ENCODE results near the gene SPATA9. TPM values are rescaled to one million over a fixed set of nuclear protein-coding genes. Genes with fewer than 3 reads are reported as not detected.

The SPATA9 gene, protein sequence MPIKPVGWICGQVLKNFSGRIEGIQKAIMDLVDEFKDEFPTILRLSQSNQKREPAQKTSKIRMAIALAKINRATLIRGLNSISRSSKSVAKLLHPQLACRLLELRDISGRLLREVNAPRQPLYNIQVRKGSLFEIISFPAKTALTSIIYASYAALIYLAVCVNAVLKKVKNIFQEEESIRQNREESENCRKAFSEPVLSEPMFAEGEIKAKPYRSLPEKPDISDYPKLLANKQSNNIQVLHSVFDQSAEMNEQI
- polyA plus RNA-seq = not detected

DNA sequence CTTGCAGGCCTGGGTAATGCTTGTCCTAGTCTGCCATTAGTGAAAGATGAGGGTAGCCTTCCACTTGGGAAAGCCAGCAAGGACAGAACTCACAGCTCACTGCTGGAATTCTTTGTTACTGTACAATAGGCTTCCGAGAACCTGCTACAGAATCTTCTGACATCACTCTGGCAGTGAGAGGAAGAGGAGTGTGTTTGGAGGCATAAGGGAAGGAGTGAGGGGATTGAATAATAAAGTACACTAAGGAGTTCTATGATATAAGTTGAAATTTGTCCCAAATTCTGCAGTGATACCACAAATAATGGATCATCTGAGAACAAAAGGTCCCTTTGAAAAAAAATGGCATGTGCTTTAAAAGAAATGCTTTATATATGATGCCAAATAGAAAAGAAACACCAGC lies at the start of gene SPATA9:
Gene SPATA9, minus strand, starts transcription at position 101 of the 400 bp plus-strand sequence. CDS start 137 bp downstream, outside the sequence.
- peak within 1 kb of the TSS in 1 of 3 donors; percentile 21 for H3K27ac Mint-ChIP-seq
- peaks cover 13% of the 10 kb centered on the region for H3K27me3 Mint-ChIP-seq
- no peaks in the 10 kb centered on the region for H3K36me3 Mint-ChIP-seq
- no peak within 1 kb of the TSS for H3K4me3 Mint-ChIP-seq
- no peaks in the 10 kb centered on the region for H3K9me3 Mint-ChIP-seq
- H3K4me1 Mint-ChIP-seq = no peaks in the 10 kb centered on the region

DNA sequence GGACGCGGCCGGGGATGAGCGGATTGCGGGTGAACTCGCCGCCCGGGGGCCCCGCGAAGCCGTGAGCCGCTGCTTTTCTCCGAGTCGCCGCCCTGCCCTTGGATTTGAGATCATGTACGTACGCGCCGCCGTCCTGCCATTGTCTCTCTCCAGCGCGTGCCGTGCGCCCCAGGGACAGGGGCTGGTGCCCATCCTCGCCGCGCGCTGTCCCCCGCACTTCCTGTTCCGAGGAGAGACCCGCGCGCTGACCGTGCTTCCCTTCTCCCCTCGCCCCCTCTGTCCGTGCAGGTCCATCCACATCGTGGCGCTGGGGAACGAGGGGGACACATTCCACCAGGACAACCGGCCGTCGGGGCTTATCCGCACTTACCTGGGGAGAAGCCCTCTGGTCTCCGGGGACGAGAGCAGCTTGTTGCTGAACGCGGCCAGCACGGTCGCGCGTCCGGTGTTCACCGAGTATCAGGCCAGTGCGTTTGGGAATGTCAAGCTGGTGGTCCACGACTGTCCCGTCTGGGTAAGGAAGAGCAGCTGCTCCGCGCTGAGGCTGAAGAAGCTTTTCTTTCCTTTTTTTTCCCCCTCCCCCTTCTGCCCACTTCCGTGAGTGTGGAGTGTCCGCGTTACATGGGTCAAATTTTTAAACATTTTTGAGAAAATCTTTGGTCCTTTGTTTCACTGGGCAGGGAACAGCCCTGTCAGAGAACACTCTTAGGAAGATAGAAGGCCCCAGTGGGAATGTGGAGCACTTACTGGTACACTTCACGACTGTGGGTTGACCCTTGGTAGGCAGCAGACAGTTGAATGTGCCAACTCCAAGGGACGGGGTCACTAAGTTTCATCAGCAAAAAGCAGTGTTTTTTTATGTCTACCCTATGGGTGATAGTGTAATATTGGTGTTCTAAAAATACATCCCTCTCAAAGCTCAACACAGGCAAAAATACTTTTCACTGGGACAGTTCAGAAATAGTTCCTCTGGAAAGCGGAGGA lies 49.1 kb upstream of the SPATA9 start:
- Mint-ChIP-seq H3K4me1 (peaks cover 6 to 35% (median 23%) of the 10 kb centered on the region in 3 donors), H3K36me3 (no peaks in the 10 kb centered on the region), H3K27ac (peak overlapping the region in 2 of 3 donors; percentile 9 to 33), H3K4me3 (peak overlapping the region; percentile 81 to 93 (median 88)), H3K27me3 (peaks cover 19% of the 10 kb centered on the region), H3K9me3 (no peaks in the 10 kb centered on the region)

DNA sequence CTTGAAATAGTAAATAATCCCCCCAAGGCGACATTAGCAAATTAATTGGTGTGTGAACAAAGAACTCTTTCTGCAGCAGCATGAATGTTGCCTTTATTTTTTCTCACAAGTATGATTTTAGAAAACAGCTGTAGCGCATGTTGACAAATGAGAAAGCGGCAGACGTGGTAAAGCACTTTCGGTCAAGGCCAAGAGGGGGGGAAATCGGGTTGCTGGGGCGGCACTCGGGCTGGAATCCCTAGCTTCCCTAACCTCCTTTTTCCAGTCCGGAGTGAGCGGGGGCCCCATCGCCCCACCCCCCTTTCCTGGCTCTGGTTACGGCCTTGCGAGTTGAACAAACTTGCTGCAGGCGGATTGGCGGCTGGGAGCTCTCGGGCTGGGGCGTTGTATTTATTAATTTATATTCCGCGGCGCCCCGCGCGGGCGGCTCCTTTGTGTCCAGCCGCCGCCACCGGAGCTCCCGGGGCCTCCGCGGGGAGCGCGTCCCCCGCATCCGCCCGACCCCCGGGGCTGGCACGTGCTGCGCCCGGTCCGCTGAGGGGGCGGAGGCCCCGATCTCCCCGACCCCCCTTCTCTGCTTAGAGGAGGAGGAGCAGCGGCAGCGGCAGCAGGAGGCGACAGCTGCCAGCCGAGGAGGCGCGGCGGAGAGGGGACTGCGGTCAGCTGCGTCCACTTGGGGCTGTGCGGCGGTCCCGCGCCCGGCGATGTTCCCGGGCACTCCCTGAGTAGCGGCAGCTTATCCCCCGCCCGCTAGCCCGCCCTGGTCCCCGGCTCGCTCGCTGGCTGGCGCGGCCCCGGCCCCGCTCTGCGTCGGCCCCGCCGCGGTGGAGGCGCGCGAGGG lies 48.2 kb upstream of the SPATA9 start, which contains the start of gene RHOBTB3:
Gene RHOBTB3, plus strand, starts transcription at position 607 of the 841 bp plus-strand sequence. CDS start 347 bp downstream, outside the sequence.
- Mint-ChIP-seq H3K27me3 (peaks cover 19% of the 10 kb centered on the region), H3K4me1 (peaks cover 6 to 39% (median 28%) of the 10 kb centered on the region in 3 donors), H3K27ac (peak within 1 kb of the TSS in 2 of 3 donors; percentile 9 to 33), H3K36me3 (no peaks in the 10 kb centered on the region), H3K9me3 (no peaks in the 10 kb centered on the region), H3K4me3 (peak within 1 kb of the TSS; percentile 85 to 96 (median 92))

DNA sequence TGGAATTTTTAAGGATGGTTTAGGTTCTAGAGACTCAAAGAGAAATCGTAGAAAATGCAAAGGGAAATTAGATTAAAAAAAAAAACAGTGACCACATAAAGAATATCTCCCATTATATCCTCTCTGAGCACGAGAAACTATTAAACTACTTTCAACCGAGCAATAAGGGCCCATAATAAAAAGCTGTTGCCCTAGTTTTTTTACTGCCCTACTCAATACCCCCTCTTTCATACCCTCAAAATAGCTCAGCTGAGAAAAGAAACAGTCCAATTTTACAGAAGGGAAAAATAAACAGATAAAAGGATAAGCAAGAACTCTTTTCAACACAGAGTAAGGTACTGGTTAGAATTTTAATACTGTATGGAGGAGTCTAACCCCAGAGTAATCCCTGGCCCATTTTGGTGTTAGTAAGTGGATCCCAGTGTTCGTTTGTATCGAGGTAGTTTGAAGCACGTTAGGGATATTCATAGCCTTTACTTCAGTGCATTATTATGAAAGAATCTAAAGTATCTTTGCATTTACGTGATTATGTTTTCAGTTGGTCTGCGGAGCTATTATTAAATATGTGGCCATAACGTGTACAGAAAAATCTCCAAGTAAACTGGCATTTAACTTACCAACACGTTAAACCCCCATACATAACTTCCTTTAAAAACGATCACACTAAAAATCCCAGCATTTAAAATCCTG lies 47.4 kb upstream of the SPATA9 start:
- Mint-ChIP-seq H3K36me3 (no peaks in the 10 kb centered on the region), H3K4me3 (peak overlapping the region; percentile 74 to 96 (median 90)), H3K9me3 (no peaks in the 10 kb centered on the region), H3K27ac (no peak overlapping the region), H3K27me3 (peaks cover 19% of the 10 kb centered on the region), H3K4me1 (peaks cover 6 to 39% (median 28%) of the 10 kb centered on the region in 3 donors)

DNA sequence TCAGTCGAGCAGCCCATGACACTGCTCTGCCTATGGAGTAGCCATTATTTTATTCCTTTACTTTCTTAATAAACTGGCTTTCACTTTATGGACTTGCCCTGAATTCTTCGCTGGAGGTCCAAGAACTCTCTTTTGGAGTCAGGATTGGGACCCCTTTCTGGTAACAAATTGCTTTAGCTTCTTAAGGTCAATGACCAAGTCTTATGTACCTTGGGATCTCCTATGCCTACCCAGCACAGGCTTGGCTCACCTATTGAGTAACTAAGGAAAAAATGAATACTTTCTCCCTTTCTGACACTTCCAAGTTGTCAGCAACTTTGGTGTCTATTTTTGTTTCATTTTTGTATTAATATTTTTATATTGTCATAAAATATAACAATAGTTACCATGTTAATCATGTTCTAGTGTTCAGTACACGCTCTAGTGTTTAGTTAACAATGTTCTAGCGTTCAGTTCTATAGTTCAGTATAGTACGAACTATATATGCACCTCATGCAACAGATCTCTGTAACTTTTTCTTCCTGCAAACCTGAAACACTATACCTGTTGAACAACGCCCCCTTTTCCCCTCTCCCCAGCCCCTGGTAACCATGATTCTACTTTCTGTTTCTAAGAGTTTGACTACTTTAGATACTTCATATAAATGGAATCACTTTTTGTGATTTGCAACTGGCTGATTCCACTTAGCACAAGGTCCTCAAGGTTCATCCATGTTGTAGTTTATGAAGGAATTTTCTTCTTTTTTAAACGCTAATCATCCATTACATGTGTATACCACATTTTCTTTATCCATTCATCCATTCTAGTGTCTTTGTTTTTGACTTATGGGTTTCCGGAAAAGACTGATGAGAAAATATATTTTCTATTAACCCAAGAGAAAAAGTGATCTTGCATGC lies 46.6 kb upstream of the SPATA9 start:
- H3K4me3 Mint-ChIP-seq = peak overlapping the region in 3 of 4 donors; percentile 6 to 96 (median 74)
- H3K4me1 Mint-ChIP-seq = peaks cover 6 to 39% (median 28%) of the 10 kb centered on the region in 3 donors
- H3K27ac Mint-ChIP-seq = peak overlapping the region in 1 of 3 donors; percentile 43
- H3K27me3 Mint-ChIP-seq = peaks cover 19% of the 10 kb centered on the region
- H3K9me3 Mint-ChIP-seq = no peaks in the 10 kb centered on the region
- no peaks in the 10 kb centered on the region for H3K36me3 Mint-ChIP-seq

DNA sequence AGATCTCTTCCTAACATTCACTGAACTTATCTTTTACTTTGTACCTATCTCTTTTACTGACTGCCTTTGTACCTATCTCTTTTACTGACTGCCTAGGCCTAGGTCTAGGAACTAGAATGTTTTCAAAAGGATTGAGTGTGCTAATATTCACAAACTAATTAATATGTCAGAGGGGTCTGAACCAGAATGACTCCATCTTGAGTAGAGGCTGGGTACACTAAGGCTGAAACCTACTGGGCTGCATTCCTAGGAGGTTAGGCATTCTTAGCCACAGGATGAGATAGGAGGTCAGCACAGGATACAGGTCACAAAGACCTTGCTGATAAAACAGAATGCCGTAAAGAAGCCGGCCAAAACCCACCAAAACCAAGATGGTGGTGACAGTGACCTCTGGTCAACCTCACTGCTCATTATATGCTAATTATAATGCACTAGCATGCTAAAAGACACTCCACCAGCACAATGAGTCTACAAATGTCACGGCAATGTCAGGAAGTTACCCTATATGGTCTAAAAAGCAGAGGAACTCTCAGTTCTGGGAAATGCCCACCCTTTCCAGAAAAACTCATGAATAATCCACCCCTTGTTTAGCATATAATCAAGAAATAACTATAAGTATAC lies 45.8 kb upstream of the SPATA9 start:
- H3K36me3 Mint-ChIP-seq = no peaks in the 10 kb centered on the region
- H3K9me3 Mint-ChIP-seq = no peaks in the 10 kb centered on the region
- H3K4me1 Mint-ChIP-seq = peaks cover 6 to 39% (median 28%) of the 10 kb centered on the region in 3 donors
- peak overlapping the region in 1 of 4 donors; percentile 42 for H3K4me3 Mint-ChIP-seq
- no peak overlapping the region for H3K27ac Mint-ChIP-seq
- H3K27me3 Mint-ChIP-seq = peaks cover 19% of the 10 kb centered on the region

DNA sequence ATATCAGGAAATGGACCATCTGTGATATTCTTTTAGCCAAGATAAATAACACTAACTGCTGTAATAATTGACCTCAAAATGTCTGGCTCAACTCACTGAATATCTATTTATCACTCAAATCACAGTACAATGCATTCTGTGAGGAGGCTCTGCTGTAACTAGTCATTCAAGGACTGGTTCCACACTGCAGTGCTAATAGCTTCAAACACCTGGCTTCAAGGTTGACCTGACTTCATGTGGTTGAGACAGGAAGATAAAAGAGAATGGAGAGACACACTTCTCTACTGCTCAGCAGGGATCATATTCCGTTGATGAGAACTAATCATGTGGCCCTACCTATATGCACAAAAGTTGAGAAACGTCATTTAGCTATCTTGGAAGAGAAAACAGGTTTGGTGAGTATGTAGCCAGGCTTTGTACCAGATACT lies 45.0 kb upstream of the SPATA9 start:
- Mint-ChIP-seq H3K27ac (no peak overlapping the region), H3K4me1 (peaks cover 6 to 35% (median 28%) of the 10 kb centered on the region in 3 donors), H3K27me3 (peaks cover 16% of the 10 kb centered on the region), H3K36me3 (no peaks in the 10 kb centered on the region), H3K4me3 (peak overlapping the region in 1 of 4 donors; percentile 42), H3K9me3 (no peaks in the 10 kb centered on the region)

DNA sequence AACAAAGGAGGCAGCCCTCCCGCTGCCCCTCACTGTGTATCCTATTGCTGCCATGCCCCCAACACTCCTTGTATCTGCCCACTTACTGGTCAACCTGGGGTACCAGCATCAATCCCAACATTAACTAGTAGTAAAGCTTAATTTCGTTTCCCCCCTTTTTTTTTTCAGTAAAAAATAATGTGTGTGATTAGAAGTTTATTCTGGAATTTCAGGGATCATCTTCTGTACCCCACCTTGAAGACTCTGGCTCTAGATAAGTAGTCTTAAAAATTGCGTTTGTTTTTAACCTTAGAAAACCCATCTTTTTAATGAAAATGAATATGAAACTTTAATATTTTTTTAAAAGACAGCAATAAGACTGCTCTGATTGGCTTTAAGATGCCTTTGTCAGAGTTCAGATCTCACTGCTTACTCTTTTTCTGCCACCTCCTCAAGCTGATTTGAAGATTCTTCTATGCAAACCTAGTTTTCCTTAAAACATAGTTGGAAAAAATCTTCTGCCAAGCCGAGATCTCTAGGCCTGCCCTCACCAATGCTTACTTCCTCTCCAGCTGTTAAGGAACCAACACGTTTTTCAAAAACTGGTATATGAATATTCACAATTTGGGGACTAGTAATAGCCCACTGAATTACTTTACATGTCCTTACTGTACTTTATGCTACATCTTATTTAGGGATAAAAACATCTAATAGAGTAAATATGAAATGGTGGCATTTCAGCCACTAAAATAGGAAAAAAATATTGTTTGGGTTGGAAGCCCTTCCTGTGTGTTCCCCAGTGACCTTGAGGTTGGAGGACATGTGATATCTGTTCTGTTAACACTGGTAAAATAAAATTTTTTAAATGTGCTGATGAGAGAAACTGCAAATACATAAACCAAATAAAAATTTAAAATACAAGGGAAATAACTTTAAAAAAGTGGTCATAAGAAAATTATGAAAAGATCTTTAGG lies 44.3 kb upstream of the SPATA9 start:
- Mint-ChIP-seq H3K4me1 (peaks cover 6 to 33% (median 25%) of the 10 kb centered on the region in 3 donors), H3K9me3 (no peaks in the 10 kb centered on the region), H3K36me3 (no peaks in the 10 kb centered on the region), H3K27me3 (peaks cover 15% of the 10 kb centered on the region), H3K27ac (no peak overlapping the region), H3K4me3 (no peak overlapping the region)

DNA sequence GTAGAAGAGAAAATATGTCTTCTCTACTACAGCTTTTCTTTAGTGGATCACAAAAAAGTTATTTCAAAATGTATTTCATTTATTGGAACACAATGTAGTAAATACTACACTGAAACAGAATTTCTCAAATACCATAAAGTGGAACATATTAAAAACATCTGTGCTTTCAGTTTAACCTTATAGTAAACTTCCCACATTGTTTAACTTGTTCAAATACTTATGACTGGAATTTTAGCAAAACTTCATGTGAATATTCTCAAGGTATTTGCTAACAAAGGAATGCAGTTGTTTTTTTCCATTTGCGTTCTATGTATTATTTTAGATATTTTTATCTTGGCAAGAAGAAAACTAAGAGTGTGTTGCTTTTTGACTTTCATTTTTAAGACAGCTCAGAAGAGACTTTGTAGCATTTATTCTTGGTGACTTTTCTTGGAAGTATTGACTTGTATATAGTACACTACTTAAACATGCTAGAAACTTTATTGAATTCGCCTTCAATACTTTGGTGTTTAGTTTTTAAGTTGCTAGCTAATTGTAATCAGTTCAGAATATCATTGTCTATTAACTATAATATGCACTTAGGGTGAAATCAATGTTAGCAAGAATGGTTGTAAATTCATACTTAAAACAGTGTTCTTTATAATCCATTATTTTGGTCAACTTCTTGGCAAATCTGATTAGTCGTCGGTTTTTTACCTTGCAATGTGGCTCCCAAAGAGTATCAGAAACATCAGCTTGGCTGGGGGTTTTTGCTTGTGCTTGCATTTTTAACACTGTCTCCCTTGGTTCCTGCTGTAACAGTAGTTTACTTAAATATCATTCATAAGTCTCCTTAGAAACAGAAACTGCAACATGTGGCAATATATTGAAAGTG lies 43.4 kb upstream of the SPATA9 start:
- Mint-ChIP-seq H3K27ac (no peak overlapping the region), H3K4me3 (no peak overlapping the region), H3K9me3 (no peaks in the 10 kb centered on the region), H3K4me1 (peaks cover 6 to 31% (median 22%) of the 10 kb centered on the region in 3 donors), H3K36me3 (no peaks in the 10 kb centered on the region), H3K27me3 (peaks cover 9% of the 10 kb centered on the region)

DNA sequence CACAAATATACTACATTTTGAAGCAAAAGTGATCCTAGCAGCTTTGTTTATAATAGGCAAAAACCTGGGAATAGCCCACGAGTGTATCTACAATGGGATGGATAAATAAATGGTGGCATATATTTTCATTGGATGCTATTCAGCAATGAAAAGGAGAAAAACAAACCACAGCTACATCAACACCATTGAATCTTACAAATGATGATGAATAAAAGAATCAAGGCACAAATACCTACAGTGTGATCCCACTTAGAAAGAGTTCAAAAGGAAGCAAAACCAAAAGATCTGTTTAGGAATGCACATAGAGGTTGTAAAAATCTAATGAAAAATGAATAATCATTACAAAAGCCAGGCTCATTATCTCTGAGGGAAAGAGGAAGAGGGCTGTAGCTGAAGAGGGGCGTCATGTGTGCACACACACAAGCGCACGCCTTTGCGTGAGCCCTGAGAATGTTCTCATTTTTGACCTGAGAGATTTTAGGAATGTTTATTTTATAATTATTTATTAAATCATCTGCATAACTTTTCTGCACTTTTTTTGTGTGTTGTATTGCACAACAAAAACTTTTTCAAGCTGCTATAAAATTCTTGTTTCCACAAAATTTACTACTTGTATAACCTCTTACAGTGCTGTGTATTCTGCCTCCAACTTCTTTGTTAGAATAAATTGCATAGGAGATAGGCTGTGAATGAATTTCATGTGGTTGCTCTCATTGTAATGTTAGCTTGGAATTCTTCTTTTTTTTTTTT lies 42.5 kb upstream of the SPATA9 start:
- Mint-ChIP-seq H3K4me1 (peaks cover 1 to 24% (median 17%) of the 10 kb centered on the region in 3 donors), H3K27ac (no peak overlapping the region), H3K9me3 (no peaks in the 10 kb centered on the region), H3K27me3 (peaks cover 5% of the 10 kb centered on the region), H3K36me3 (no peaks in the 10 kb centered on the region), H3K4me3 (no peak overlapping the region)

Measured in IgD-negative memory B cell (primary cell).